GM12878 (cell line): Measurements from ENCODE around the gene RIMS1. TPM values are rescaled to one million over a fixed set of nuclear protein-coding genes. Genes with fewer than 3 reads are reported as not detected.

Experiments
- ATAC-seq: fragments of 200-7000 bp; cut with Tn5 transposase; 3 replicates; pipeline ENCODE4 v1.9.1; 2020; ENCODE audit warnings: mild to moderate bottlenecking, moderate library complexity
- BruUV-seq: library from RNA; stranded (reverse); fragments of 400-500 nt; replicated peaks from 2 replicates; lab custom pipeline; 2021; lab: Mats Ljungman, UMichigan
- CTCF ChIA-PET: fragments of 300-600 bp; sonication (Branson Sonifier 250); formaldehyde crosslinking; extraction: SDS; loops from one replicate; lab custom pipeline; 2021; ENCODE audit warnings: inconsistent platforms; lab: Yijun Ruan, JAX
- POLR2A ChIA-PET: fragments of 350-600 bp; formaldehyde crosslinking; extraction: SDS; loops from one replicate; lab custom pipeline; 2021; ENCODE audit warnings: inconsistent platforms; lab: Charles Lee
- RAD21 ChIA-PET: fragments of 300-600 bp; sonication (Branson Sonifier 250); formaldehyde crosslinking; loops from one replicate; lab custom pipeline; 2023; ENCODE audit warnings: antibody characterized with exemption; ENCODE audit not compliant: unreplicated experiment; lab: Charles Lee
- SMC1A ChIA-PET: fragments of 300-600 bp; sonication (Branson Sonifier 250); formaldehyde crosslinking; loops from one replicate; lab custom pipeline; 2023; ENCODE audit not compliant: unreplicated experiment, uncharacterized antibody; lab: Charles Lee
- DNase-seq: peaks from one replicate; pipeline ENCODE4 v3.0.0-alpha.2; 2011; ENCODE audit warnings: low read depth, low spot score
- FAIRE-seq: peaks from 3 replicates; lab custom pipeline; 2011; peaks lifted over from hg19 to GRCh38; lab: Jason Lieb, UNC
- H2AFZ ChIP-seq: 2 replicates; pipeline ENCODE4 v1.6.0; 2011; ENCODE audit warnings: low read depth, low read length, control low read depth; ENCODE audit not compliant: control insufficient read depth
- H3K27ac ChIP-seq: 2 replicates; pipeline ENCODE4 v1.5.1; 2011; ENCODE audit warnings: control low read depth; ENCODE audit not compliant: control insufficient read depth, insufficient read depth
- H3K27me3 ChIP-seq, 2 experiments: replicated peaks in 1 of 2; 2 replicates each; pipeline versions ENCODE4 v1.6.0 to v1.6.1; 2011; ENCODE audit warnings: low read length in 1 of 2; ENCODE audit not compliant: control insufficient read depth in 2 of 2, insufficient read depth in 2 of 2
- H3K36me3 ChIP-seq, 2 experiments: 2 replicates each; pipeline ENCODE4 v1.5.1; 2011; ENCODE audit warnings: low read length in 1 of 2; ENCODE audit not compliant: control insufficient read depth in 2 of 2, insufficient read depth in 2 of 2
- H3K4me1 ChIP-seq: 2 replicates; pipeline ENCODE4 v1.6.1; 2011; ENCODE audit warnings: mild to moderate bottlenecking, low read length, moderate library complexity, mixed read lengths; ENCODE audit not compliant: control insufficient read depth, insufficient read depth
- H3K4me2 ChIP-seq: 2 replicates; pipeline ENCODE4 v1.6.0; 2011; ENCODE audit warnings: control low read depth; ENCODE audit not compliant: control insufficient read depth, insufficient read depth
- H3K4me3 ChIP-seq: fragments of 200-600 bp; sonication (generic); 2 replicates; pipeline ENCODE4 v1.5.1; 2016
- H3K79me2 ChIP-seq: 2 replicates; pipeline ENCODE4 v1.6.0; 2011; ENCODE audit warnings: low read length; ENCODE audit not compliant: control insufficient read depth, insufficient read depth
- H3K9ac ChIP-seq: 2 replicates; pipeline ENCODE4 v1.8.0; 2011; ENCODE audit warnings: low read length, control low read depth, mixed read lengths; ENCODE audit not compliant: control insufficient read depth, insufficient read depth
- H3K9me3 ChIP-seq: replicated peaks from 3 replicates; pipeline ENCODE4 v1.5.1; 2011; ENCODE audit warnings: mild to moderate bottlenecking, low read length; ENCODE audit not compliant: control insufficient read depth, insufficient read depth
- H4K20me1 ChIP-seq: 2 replicates; pipeline ENCODE4 v1.6.0; 2011; ENCODE audit not compliant: control insufficient read depth, insufficient read depth
- ASH2L ChIP-seq: fragments of 300-600, 200-600 bp; sonication (generic); IDR thresholded peaks from 2 replicates; pipeline ENCODE4 v1.6.1; 2017; ENCODE audit warnings: low read depth, mild to moderate bottlenecking, borderline replicate concordance
- BCL11A ChIP-seq: IDR thresholded peaks from 2 replicates; pipeline ENCODE4 v1.6.1; 2011; ENCODE audit warnings: low read depth, low read length
- BHLHE40 ChIP-seq, 2 experiments: fragments of 450-650 bp in 1 of 2; IDR thresholded peaks; 2 replicates each; pipeline ENCODE4 v1.6.1; 2011 to 2017; ENCODE audit warnings: low read depth in 2 of 2, borderline replicate concordance in 1 of 2, improper control_type of control experiment in 1 of 2, low read length in 1 of 2, mild to moderate bottlenecking in 1 of 2
- CHD4 ChIP-seq: fragments of 200-600 bp; sonication (generic); IDR thresholded peaks from 2 replicates; pipeline ENCODE4 v1.6.1; 2016; ENCODE audit warnings: mild to moderate bottlenecking
- CUX1 ChIP-seq: IDR thresholded peaks from 2 replicates; pipeline ENCODE4 v1.6.1; 2012; ENCODE audit warnings: improper control_type of control experiment, low read depth, low read length; ENCODE audit not compliant: insufficient replicate concordance
- DPF2 ChIP-seq: fragments of 450-650 bp; IDR thresholded peaks from 2 replicates; pipeline ENCODE4 v1.6.1; 2017; ENCODE audit warnings: mild to moderate bottlenecking
- HCFC1 ChIP-seq: fragments of 150-350 bp; IDR thresholded peaks from 2 replicates; pipeline ENCODE4 v1.6.1; 2014; ENCODE audit warnings: low read length
- HDAC2 ChIP-seq: fragments of 200-600 bp; sonication (generic); IDR thresholded peaks from 2 replicates; pipeline ENCODE4 v1.6.1; 2017
- JUNB ChIP-seq: IDR thresholded peaks from 2 replicates; pipeline ENCODE4 v1.6.1; 2016; ENCODE audit warnings: antibody characterized with exemption, mild to moderate bottlenecking
- NBN ChIP-seq: fragments of 450-650 bp; IDR thresholded peaks from 2 replicates; pipeline ENCODE4 v1.6.1; 2016
- NR2F1 ChIP-seq: fragments of 450-650 bp; conservative IDR thresholded peaks from 2 replicates; pipeline ENCODE4 v1.6.1; 2017; ENCODE audit warnings: mild to moderate bottlenecking
- PAX5 ChIP-seq: IDR thresholded peaks from 2 replicates; pipeline ENCODE4 v1.6.1; 2011; ENCODE audit warnings: low read depth, low read length, borderline replicate concordance
- POLR2AphosphoS5 ChIP-seq: IDR thresholded peaks from 2 replicates; pipeline ENCODE4 v1.6.1; 2011; ENCODE audit warnings: mild to moderate bottlenecking, low read length, inconsistent platforms
- RBBP5 ChIP-seq: fragments of 200-600 bp; sonication (generic); conservative IDR thresholded peaks from 2 replicates; pipeline ENCODE4 v1.6.1; 2016
- RCOR1 ChIP-seq: conservative IDR thresholded peaks from 2 replicates; pipeline ENCODE4 v1.6.1; 2012; ENCODE audit warnings: low read depth, low read length, improper control_type of control experiment
- SMAD5 ChIP-seq: IDR thresholded peaks from 2 replicates; pipeline ENCODE4 v1.6.1; 2016; ENCODE audit warnings: antibody characterized with exemption, low read depth
- TARDBP ChIP-seq: IDR thresholded peaks from 2 replicates; pipeline ENCODE4 v1.6.1; 2016; ENCODE audit warnings: borderline replicate concordance
- TCF3 ChIP-seq: IDR thresholded peaks from 2 replicates; pipeline ENCODE4 v1.6.1; 2012; ENCODE audit warnings: low read depth, mild to moderate bottlenecking, low read length, borderline replicate concordance; ENCODE audit not compliant: insufficient read depth
- WGBS: methylation state at CpG from one replicate; pipeline ENCODE4 v1.1.6; 2016; ENCODE audit warnings: low lambda C conversion rate; ENCODE audit not compliant: insufficient replicate concordance, insufficient coverage; ENCODE audit errors: missing lambda C conversion rate; 5-methylcytosine and 5-hydroxymethylcytosine counted together
- in situ Hi-C: fragments of 300-500 bp; cut with MboI; formaldehyde crosslinking; loops from 9 replicates; pipeline ENCODE4 v1.14.3; 2018; ENCODE audit warnings: mixed read lengths
- intact Hi-C: fragments of 100-400 bp; cut with micrococcal nuclease; formaldehyde crosslinking; loops from one replicate; pipeline ENCODE4 v1.14.2; 2022; ENCODE audit not compliant: unreplicated experiment
- polyA plus RNA-seq, 11 experiments: library from polyadenylated mRNA; depleted of rRNA in 4 of 11; unstranded in 6 of 11; stranded (reverse) in 5 of 11; fragments of >200 nt; fragmentation: Nextera tagmentation in 4 of 11; fragmentation: Illumina TruSeq in 1 of 11; extraction: Ambion mirVana in 4 of 11; extraction: Trizol in 1 of 11; gene quantifications; 1 replicate in 1 of 11; 2 replicates in 10 of 11; pipeline versions ENCODE4 v1.2.1 to v1.2.3, GENCODE V29; 2011 to 2016; ENCODE audit warnings: inconsistent platforms in 2 of 11, missing spikeins in 2 of 11, low read depth in 1 of 11
- total RNA-seq, 4 experiments: library from RNA; depleted of rRNA in 3 of 4; stranded (reverse); fragments of >200 nt in 3 of 4; fragmentation: Illumina TruSeq in 1 of 4; extraction: Trizol in 1 of 4; gene quantifications; 2 replicates each; pipeline versions ENCODE4 v1.2.1 to v1.2.3, GENCODE V29; 2013 to 2021

The RIMS1 gene
- total and polyA plus RNA-seq, 10 of the 15 experiments (the other 5 are each of a cell fraction or from before 2014, with no cell fraction given): 0.05 to 0.76 (median 0.23) TPM

- H3K4me2 ChIP-seq: no peak overlapping the region
- ChIA-PET POLR2A (no interaction called here), RAD21 (no interaction called here), SMC1A (no interaction called here), CTCF (no interaction called here)
- no peak overlapping the region for H2AFZ ChIP-seq
- ATAC-seq: no peak
- H3K27me3 ChIP-seq: no peaks in the 10 kb centered on the region
- no peaks in the 10 kb centered on the region for H3K79me2 ChIP-seq
- no peaks in the 10 kb centered on the region for H4K20me1 ChIP-seq
- no peaks in the 10 kb centered on the region for H3K9me3 ChIP-seq
- no TSS peak for BruUV-seq
- no peak for DNase-seq
- H3K4me1 ChIP-seq: no peaks in the 10 kb centered on the region
- no peaks in the 10 kb centered on the region for H3K36me3 ChIP-seq
- H3K27ac ChIP-seq: no peak overlapping the region
- TF ChIP-seq RBBP5 (no peak), BCL11A (no peak), TCF3 (no peak), POLR2AphosphoS5 (no peak), SMAD5 (no peak), BHLHE40 (IDR thresholded peaks at IDR 0.05; ENCODE audit: borderline replicate concordance in 1 of 2, low read depth in 2 of 2, low read length in 1 of 2) (no peak)
- no peak overlapping the region for H3K4me3 ChIP-seq
- FAIRE-seq: no peak
- 0% methylated on average over 1 of the region's 1 CpG for WGBS
- in situ Hi-C loops: no loop called here
- intact Hi-C loops: no loop called here
- H3K9ac ChIP-seq: no peak overlapping the region
Measured at GRCh38 chr6:72267470-72267869, 381.1 kb downstream of the RIMS1 start.

GRCh38 chr6:72271531-72271930, 385.2 kb downstream of the RIMS1 start:
- SMC1A ChIA-PET: no interaction called here
- Histone ChIP-seq H3K79me2 (no peaks in the 10 kb centered on the region), H3K27me3 (no peaks in the 10 kb centered on the region), H3K36me3 (no peaks in the 10 kb centered on the region), H3K4me2 (no peak overlapping the region), H4K20me1 (no peaks in the 10 kb centered on the region), H3K9me3 (no peaks in the 10 kb centered on the region), H3K9ac (no peak overlapping the region), H2AFZ (no peak overlapping the region), H3K4me3 (no peak overlapping the region), H3K4me1 (no peaks in the 10 kb centered on the region), H3K27ac (no peak overlapping the region)
- no peak for FAIRE-seq
- RAD21 ChIA-PET: no interaction called here
- ATAC-seq: no peak
- 0% methylated on average over 1 of the region's 1 CpG for WGBS
- in situ Hi-C loops: no loop called here
- intact Hi-C loops: no loop called here
- POLR2A ChIA-PET: no interaction called here
- DNase-seq: no peak
- CTCF ChIA-PET: no interaction called here
- BruUV-seq: no TSS peak
- no peak for TF ChIP-seq NR2F1
- no peak for TF ChIP-seq DPF2
- no peak for TF ChIP-seq CUX1
- no peak for TF ChIP-seq ASH2L
- no peak for TF ChIP-seq HCFC1
- TF ChIP-seq RCOR1: no peak
- no peak for TF ChIP-seq TARDBP
- TF ChIP-seq PAX5: no peak
- TF ChIP-seq HDAC2: no peak
- TF ChIP-seq CHD4: no peak
- TF ChIP-seq JUNB: no peak
- no peak for TF ChIP-seq NBN
